ENCODE data around the gene GFER.
A peak's percentile ranks its signal among the peaks of the same experiment; 100 is the strongest.

GFER gene

DNA sequence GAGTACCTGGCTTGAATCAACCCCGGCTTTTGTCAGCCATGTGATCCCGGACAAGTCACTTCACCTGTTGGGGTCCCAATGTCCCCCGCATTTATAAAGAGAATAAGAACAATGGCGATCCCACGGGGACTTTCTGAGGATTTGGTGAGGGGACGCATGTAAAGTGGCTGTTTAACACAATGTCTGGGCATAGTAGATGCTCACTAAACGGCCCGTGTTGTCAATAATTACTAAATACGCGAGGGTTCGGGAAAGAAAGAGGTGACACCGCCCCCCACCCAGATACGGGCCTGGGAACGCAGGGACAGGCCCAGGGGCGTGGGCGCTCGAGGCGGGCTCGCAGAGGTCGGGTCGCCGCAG lies 7.6 kb downstream of the GFER start:
- no peak for TF ChIP-seq ZBTB7A (IDR thresholded peaks at IDR 0.05; ENCODE audit: low read depth)
- TF ChIP-seq TEAD4 (IDR thresholded peaks at IDR 0.05), result no peak
- no peak for TF ChIP-seq TCF12 (IDR thresholded peaks at IDR 0.05; ENCODE audit: low read depth)
- TF ChIP-seq, protein P1, sequence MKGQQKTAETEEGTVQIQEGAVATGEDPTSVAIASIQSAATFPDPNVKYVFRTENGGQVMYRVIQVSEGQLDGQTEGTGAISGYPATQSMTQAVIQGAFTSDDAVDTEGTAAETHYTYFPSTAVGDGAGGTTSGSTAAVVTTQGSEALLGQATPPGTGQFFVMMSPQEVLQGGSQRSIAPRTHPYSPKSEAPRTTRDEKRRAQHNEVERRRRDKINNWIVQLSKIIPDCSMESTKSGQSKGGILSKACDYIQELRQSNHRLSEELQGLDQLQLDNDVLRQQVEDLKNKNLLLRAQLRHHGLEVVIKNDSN (IDR thresholded peaks at IDR 0.05), result no peak
- TF ChIP-seq CEBPB (IDR thresholded peaks at IDR 0.05), result no peak
- TF ChIP-seq YY1 (IDR thresholded peaks at IDR 0.05; ENCODE audit: low read depth), result no peak
- no peak for TF ChIP-seq EP300 (IDR thresholded peaks at IDR 0.05; ENCODE audit: borderline replicate concordance)
- no peak for TF ChIP-seq FOXM1 (IDR thresholded peaks at IDR 0.05; ENCODE audit: borderline replicate concordance, low read depth)
- TF ChIP-seq TAF1 (IDR thresholded peaks at IDR 0.05; ENCODE audit: low read depth), result no peak

DNA sequence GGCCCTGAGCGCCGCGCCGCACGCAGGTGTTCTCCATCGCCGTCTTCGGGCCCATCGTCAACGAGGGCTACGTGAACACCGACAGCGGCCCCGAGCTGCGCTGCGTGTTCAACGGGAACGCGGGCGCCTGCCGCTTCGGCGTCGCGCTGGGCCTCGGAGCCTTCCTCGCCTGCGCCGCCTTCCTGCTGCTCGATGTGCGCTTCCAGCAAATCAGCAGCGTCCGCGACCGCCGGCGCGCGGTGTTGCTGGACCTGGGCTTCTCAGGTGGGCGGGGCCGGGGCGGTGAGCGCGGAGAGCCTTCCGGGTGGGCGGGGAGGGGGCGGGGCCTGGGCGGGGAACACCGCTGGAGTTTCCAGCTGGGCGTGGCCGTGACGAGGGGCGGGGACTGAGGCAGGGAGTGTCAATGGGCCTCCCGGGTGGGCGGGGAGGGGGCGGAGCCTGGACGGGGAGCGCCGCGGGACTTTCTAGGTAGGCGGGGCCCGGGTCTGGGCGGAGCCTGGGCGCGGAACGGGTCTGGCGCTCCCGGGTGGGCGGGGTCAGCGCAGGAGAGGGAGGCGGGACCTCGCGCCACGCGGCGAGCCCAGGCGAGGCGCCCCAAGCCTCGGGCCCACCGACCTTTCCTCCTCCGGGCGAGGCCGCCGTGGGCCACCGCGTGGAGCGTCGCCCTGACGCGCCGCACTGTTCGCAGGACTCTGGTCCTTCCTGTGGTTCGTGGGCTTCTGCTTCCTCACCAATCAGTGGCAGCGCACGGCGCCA lies 8.1 kb downstream of the GFER start:
- TF ChIP-seq, protein P2, sequence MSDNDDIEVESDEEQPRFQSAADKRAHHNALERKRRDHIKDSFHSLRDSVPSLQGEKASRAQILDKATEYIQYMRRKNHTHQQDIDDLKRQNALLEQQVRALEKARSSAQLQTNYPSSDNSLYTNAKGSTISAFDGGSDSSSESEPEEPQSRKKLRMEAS (IDR thresholded peaks at IDR 0.05), result peak; percentile 97
- TF ChIP-seq NFIC (IDR thresholded peaks at IDR 0.05) (no peak), EGR1 (IDR thresholded peaks at IDR 0.05) (no peak), CEBPB (IDR thresholded peaks at IDR 0.05) (no peak)

DNA sequence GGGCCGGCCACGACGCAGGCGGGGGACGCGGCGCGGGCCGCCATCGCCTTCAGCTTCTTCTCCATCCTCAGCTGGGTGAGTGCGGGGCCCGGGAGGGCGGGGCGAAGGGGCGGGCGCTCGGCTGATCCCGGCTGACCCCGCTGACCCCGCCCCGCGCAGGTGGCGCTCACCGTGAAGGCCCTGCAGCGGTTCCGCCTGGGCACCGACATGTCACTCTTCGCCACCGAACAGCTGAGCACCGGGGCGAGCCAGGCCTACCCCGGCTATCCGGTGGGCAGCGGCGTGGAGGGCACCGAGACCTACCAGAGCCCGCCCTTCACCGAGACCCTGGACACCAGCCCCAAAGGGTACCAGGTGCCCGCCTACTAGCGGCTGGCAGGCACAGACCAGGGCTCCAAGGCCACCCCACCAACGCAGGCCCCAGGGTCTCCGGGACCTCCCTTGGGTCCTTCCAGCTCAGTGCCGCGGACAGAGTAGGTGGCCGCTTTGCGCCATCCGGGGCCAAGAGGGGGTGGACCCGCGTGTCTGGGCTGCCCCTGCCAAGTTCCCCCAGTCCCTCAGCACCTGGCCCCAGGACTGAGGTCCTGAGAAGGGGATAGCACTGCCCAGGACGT lies 8.8 kb downstream of the GFER start:
- TF ChIP-seq EGR1 (IDR thresholded peaks at IDR 0.05), result no peak
- TF ChIP-seq RAD21 (IDR thresholded peaks at IDR 0.05; ENCODE audit: low read depth), result no peak
- TF ChIP-seq FOXM1 (IDR thresholded peaks at IDR 0.05; ENCODE audit: borderline replicate concordance, low read depth), result no peak
- no peak for TF ChIP-seq ZBTB7A (IDR thresholded peaks at IDR 0.05; ENCODE audit: low read depth)
- no peak for TF ChIP-seq EP300 (IDR thresholded peaks at IDR 0.05; ENCODE audit: borderline replicate concordance)

DNA sequence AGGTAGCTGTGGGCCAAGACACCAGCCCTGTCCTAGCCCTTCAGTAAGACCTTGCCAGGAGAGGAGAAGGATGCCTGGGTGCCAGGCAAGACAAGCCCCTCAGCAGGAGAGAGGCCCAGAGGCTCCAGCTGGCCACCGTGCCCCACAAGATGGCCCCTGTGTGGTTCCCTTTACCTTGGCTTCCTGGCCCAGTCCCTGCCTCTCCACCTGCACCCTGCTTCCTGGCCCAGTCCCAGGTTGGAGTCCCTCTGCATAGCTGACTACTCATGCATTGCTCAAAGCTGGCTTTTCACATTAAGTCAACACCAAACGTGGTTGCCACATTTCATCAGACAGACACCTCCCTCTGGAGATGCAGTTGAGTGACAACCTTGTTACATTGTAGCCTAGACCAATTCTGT lies 9.7 kb downstream of the GFER start:
- peak; percentile 74 for TF ChIP-seq YY1 (IDR thresholded peaks at IDR 0.05; ENCODE audit: low read depth)
- TF ChIP-seq CEBPB (IDR thresholded peaks at IDR 0.05), result peak; percentile 56; the same call in 1 of the 2 replicates
- 0 out of 2 replicates have a peak, but pooled peaks have one; percentile 30 for TF ChIP-seq TCF12 (IDR thresholded peaks at IDR 0.05; ENCODE audit: low read depth)
- TF ChIP-seq TEAD4 (IDR thresholded peaks at IDR 0.05), result peak; percentile 69
- TF ChIP-seq EP300 (IDR thresholded peaks at IDR 0.05; ENCODE audit: borderline replicate concordance), result 0 out of 2 replicates have a peak, but pooled peaks have one; percentile 16
- TF ChIP-seq, protein P1 (IDR thresholded peaks at IDR 0.05), result no peak
- TF ChIP-seq, protein P3, sequence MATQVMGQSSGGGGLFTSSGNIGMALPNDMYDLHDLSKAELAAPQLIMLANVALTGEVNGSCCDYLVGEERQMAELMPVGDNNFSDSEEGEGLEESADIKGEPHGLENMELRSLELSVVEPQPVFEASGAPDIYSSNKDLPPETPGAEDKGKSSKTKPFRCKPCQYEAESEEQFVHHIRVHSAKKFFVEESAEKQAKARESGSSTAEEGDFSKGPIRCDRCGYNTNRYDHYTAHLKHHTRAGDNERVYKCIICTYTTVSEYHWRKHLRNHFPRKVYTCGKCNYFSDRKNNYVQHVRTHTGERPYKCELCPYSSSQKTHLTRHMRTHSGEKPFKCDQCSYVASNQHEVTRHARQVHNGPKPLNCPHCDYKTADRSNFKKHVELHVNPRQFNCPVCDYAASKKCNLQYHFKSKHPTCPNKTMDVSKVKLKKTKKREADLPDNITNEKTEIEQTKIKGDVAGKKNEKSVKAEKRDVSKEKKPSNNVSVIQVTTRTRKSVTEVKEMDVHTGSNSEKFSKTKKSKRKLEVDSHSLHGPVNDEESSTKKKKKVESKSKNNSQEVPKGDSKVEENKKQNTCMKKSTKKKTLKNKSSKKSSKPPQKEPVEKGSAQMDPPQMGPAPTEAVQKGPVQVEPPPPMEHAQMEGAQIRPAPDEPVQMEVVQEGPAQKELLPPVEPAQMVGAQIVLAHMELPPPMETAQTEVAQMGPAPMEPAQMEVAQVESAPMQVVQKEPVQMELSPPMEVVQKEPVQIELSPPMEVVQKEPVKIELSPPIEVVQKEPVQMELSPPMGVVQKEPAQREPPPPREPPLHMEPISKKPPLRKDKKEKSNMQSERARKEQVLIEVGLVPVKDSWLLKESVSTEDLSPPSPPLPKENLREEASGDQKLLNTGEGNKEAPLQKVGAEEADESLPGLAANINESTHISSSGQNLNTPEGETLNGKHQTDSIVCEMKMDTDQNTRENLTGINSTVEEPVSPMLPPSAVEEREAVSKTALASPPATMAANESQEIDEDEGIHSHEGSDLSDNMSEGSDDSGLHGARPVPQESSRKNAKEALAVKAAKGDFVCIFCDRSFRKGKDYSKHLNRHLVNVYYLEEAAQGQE (IDR thresholded peaks at IDR 0.05; ENCODE audit: low read depth), result no peak
- TF ChIP-seq NFIC (IDR thresholded peaks at IDR 0.05), result peak; percentile 65

DNA sequence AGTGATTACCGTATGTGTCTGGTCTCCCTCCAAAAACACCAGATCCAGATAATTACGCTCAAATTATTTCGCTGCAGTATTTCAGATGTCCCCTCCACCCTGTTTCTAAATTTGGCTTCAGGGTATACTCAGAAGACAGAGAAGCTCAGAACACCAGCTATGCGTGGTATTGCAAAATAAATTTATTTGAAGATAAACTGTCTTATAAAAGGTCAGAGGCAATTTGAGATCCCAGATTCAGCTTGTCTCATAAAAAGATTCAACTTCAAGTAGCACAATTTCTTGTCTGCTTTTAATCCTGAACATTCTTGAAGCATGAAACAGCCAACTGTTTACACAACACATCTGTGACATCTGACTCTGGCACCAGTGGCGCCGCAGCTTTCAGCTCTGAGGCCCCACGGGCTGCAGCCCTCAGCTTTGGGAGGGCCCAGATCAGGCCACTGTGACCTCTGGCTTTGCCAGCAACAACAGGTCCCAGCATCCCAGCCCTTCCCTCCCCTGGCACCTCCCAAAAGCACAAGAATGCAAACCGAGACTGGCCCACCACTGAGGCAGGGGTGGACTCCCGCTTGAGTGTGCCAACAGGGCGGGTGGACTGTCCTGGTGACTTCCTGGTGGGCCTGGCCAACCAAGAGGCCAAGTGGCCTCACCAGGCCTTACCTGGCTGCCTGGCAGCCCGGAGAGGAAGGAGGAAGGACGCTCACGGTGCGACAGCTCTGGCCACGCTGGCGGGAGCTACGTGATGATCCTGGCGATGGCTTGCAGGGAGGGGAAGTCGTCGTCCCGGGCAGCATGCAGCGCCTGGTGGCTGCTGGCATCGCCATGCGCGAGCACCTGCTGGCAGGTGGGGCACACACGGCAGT lies 13.7 kb downstream of the GFER start:
- TF ChIP-seq, protein P1 (IDR thresholded peaks at IDR 0.05), result no peak

DNA sequence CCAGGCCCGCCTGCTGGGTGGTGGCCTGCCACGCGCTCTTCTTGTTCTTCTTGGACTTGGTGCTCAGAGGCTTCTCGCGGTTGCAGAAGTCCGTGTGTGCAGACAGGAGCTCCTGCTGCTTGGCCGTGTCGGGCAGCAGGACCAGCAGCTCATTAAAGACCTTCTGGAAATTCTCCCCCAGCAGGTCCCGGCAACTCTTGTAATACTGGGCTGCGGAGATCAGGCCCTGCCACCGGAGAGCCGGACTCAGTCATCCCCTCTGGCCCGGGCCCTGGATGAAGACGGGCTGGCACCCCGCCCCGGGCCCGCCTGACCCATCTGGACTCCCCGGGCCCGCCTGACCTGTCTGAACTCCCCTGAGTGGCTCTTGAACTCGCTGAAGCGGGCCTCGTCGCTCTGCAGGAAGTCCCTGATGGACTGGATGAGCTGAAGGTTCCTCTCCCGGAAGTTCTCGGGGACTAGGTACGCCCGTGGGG lies 14.4 kb downstream of the GFER start:
- TF ChIP-seq TAF1 (IDR thresholded peaks at IDR 0.05; ENCODE audit: low read depth) (no peak), RAD21 (IDR thresholded peaks at IDR 0.05; ENCODE audit: low read depth) (no peak), YY1 (IDR thresholded peaks at IDR 0.05; ENCODE audit: low read depth) (no peak)
- TF ChIP-seq, protein P3 (IDR thresholded peaks at IDR 0.05; ENCODE audit: low read depth), result no peak

Measured in Ishikawa (cell line).